ENCODE results near the gene GRIK1.

The GRIK1 gene

DNA sequence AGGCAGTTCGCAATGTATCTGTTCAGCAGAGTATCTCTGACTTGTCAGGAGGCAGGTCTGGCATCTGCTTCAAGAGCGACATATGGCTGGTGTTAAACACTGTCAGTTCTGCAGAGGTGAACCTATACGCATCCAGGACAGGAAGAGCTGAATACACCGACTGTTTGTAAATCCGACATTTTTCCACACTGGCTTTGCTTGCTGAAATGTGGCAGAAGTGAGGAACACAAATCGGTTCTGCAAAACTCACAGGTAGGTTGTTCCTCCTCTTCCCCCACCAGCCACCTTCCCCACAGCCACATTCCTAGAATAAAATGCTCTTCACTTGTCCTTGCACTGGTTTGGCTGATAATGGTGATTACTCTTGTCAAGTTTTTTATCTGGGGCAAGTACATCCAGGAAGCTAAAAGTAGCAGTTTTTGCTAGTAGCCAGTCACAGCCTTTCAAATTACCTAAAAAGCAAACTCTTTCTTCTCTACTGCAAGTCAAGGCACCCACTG, 289.2 kb downstream of the GRIK1 start:
- in situ Hi-C loops (cut with MboI; ENCODE audit: low sequenced_read_pairs), result no loop called here

DNA sequence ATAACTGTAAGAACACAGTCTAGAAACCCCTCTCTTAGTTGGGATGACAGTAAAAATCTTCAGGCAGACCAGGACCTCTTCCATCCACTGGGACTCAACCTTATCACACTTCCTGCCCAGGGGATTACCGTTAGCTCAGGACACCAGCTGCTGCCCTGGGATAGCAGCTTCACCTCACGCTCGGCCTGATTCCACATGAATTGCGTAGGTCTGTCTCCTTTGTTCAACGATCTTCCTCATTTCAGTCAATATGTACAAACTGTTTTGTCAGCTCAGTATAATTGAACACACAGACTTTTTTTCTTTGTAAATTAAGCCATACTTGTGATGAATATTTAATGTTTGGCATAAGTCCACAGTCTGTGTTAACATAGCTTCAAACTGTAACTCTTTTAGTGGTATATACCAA, 290.4 kb downstream of the GRIK1 start:
- in situ Hi-C loops (cut with MboI; ENCODE audit: low sequenced_read_pairs), result no loop called here

- in situ Hi-C loops (cut with MboI; ENCODE audit: low sequenced_read_pairs), result no loop called here
Measured at GRCh38 chr21:29648710-29649240, 291.0 kb downstream of the GRIK1 start.

GRCh38 chr21:29647353-29647781, 292.4 kb downstream of the GRIK1 start:
- in situ Hi-C loops (cut with MboI; ENCODE audit: low sequenced_read_pairs), result no loop called here

DNA sequence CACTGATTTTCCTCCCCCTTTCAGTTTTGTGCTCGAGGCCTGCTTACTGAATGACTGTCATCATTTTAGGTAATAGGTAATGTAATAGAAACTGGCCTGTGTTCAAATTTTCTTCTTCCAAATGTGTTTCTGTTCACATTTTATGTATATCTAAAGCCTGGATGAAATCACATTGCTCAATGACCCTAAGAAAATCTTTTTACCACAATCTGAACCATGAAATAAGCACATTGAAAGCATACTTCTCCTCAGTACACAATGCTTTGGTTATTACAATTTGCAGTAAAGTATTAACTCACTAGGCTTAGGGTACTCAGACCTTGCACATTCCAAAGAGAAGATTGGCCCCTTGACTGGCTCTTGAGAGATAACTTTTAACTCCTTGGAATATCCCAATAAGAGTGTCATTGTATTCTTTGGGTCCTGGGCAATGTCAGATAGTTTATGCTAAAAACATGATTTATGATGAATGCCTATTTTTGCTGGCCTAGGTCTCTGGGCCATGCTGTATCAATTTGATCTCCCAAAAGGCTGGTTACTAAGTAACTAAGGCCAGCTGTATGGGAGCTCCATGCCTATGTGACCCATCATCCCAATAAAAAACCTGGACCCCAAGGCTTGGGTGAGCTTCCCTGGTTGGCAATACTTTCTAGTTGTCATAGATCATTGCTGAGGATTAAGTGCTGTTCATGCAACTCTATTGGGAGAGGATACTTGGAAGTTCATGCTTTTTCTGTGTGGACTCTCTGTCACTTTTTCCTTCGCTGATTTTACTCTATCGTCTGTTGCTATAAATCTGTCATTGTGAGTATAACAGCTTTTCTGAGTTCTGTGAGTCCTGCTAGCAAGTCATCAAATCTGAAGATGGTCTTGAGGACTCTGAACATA, 293.9 kb downstream of the GRIK1 start:
- in situ Hi-C loops (cut with MboI; ENCODE audit: low sequenced_read_pairs), result no loop called here

GRCh38 chr21:29643289-29643688, 296.5 kb downstream of the GRIK1 start:
- in situ Hi-C loops (cut with MboI; ENCODE audit: low sequenced_read_pairs), result no loop called here

DNA sequence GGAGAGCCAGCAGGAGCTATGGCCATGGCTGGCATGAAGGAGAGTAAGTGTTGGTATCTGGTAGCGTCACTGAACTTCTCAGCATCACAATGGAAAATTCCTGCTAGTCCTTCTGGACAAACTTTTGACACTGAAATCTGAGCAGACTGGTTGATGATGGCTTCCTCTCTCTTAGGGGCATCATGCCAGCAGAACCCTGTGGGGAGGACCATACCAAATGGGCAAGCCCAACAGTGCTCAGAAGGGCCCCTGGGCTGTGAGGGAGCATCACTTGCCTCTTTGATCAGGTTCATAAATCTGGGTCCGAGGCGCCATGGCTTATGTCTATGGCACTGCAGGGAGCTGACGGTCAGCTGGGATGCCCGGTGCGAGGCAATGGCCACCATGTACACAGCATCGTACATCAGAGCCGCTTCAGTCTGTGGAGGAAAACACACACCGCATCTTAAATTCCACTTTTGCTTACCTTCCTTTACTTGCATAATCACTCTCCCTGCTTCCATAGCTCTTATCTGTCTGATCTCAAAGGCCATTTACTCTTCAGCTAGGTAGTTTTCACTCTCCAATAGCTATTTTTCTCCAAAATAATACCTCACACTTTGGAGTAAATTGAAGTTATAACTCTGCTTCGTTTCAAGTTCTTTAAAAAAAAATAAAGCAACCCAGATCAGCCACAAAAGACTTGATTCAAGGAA, 297.1 kb downstream of the GRIK1 start:
- in situ Hi-C loops (cut with MboI; ENCODE audit: low sequenced_read_pairs), result no loop called here

DNA sequence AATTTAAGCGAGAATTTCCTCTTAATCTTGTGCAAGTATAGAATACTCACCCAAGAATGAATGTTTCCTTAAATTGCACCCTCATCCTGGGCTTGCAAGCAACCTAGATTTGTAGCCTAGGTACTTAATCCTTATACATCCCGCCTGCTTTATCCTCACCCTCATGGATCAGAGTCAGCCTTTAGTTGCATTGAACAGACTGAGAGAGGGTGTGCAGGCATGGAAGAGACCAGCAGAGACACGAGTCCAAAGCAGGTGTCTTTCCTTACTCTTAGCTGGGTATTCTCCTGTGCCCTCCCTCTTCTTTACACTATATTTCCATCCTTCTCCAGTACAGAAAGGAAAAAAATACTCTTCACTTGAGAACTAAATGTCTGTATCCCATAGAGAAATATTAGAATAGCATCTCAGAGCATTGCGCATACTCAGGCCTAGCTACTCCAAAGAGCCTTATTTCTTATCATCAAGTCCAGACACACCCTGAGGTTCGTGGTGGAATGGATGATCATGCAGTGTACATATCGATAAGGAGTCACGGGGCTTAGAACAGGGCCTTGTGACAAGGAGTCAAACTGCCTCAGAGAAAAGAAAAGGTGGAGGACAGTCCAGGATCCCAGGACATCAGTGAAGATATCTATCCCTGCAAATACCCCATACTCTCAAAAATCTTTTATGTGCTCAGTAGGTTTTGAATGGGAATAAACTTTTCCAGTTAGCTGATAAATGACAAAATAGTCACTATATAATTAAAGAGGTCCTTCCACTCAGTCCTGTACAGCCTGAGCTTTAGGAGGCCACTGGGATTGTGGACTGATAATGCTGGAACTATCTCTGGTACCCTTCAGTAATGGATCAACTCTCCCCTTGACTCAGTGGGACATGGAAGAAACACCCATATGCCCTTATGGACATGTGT, 297.9 kb downstream of the GRIK1 start:
- in situ Hi-C loops (cut with MboI; ENCODE audit: low sequenced_read_pairs), result no loop called here

DNA sequence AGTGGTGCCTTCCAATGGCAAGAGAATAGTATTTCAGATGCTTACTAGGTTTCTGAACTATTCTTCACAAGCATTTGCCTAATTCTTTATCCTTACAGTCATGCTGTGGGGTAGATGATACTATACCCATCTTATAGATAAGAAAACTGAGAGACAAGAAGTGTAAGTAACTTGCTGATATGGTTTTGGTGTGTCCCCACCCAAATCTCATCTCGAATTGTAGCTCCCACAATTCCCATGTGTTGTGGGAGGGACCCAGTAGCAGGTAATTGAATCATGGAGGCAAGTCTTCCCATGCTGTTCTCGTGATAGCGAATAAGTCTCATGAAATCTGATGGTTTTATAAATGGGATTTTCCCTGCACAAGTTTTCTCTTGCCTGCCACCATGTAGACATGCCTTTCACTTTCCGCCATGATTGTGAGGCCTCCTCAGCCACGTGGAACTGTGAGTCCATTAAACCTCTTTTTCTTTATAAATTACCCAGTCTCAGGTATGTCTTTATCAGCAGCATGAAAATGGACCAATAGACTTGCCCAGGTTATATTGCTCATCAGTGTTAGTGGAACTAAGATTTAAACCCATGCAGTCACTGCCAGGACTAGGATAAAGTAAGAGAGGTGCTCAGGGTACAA, 298.7 kb downstream of the GRIK1 start:
- in situ Hi-C loops (cut with MboI; ENCODE audit: low sequenced_read_pairs), result no loop called here

DNA sequence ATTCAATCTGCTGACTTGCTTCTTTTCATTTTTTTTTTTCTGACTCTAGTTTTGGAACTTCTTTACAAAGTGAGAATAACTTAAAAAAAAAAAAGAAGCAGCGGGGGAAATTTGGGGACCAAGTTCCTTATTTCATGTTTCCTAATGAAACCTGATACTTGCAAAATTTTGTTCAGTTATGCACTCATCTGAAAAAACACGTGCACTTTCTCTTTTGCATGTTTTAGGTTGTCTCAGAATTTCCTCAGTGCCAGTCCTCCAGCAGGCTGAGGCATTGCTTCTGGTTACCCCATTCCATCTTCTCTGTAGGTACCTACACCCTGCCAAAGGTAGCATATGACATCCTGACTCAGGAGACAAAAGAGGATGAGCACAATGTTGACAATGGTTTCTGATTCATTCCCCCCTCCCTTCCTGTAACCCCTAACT, 299.7 kb downstream of the GRIK1 start:
- in situ Hi-C loops (cut with MboI; ENCODE audit: low sequenced_read_pairs), result no loop called here

- in situ Hi-C loops (cut with MboI; ENCODE audit: low sequenced_read_pairs), result loop anchor here (10.0 kb wide), 1 partner anchor 55 kb away; no protein-coding TSS in a partner anchor
Measured at GRCh38 chr21:29639366-29640079, 300.3 kb downstream of the GRIK1 start.

- in situ Hi-C loops (cut with MboI; ENCODE audit: low sequenced_read_pairs), result loop anchor here (10.0 kb wide), 1 partner anchor 56 kb away; no protein-coding TSS in a partner anchor
Measured at GRCh38 chr21:29638761-29639327, 301.0 kb downstream of the GRIK1 start.

DNA sequence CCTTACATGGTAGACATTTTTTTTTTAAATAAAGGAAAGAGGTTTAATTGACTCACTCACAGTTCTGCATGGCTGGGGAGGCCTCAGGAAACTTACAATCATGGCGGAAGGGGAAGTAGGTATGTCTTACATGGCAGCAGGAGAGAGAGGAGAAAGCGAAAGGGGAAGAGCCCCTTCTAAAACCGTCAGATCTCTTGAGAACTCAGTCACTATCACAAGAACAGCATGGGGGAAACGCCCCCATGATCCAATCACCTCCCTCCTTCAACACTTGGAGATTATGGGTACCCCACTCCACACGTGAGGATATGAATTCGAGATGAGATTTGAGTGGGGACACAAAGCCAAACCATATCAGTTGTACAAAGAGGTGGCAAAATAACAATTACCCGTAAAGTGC, 301.7 kb downstream of the GRIK1 start:
- in situ Hi-C loops (cut with MboI; ENCODE audit: low sequenced_read_pairs), result loop anchor here (10.0 kb wide), 1 partner anchor 57 kb away; no protein-coding TSS in a partner anchor

GRCh38 chr21:29637553-29637952, 302.2 kb downstream of the GRIK1 start:
- in situ Hi-C loops (cut with MboI; ENCODE audit: low sequenced_read_pairs), result loop anchor here (10.0 kb wide), 1 partner anchor 57 kb away; no protein-coding TSS in a partner anchor

GRCh38 chr21:29637134-29637533, 302.7 kb downstream of the GRIK1 start:
- in situ Hi-C loops (cut with MboI; ENCODE audit: low sequenced_read_pairs), result loop anchor here (10.0 kb wide), 1 partner anchor 58 kb away; no protein-coding TSS in a partner anchor

GRCh38 chr21:29634418-29634817, 305.4 kb downstream of the GRIK1 start:
- in situ Hi-C loops (cut with MboI; ENCODE audit: low sequenced_read_pairs), result loop anchor here (10.0 kb wide), 1 partner anchor 60 kb away; no protein-coding TSS in a partner anchor

GRCh38 chr21:29633756-29634155, 306.0 kb downstream of the GRIK1 start:
- in situ Hi-C loops (cut with MboI; ENCODE audit: low sequenced_read_pairs), result loop anchor here (10.0 kb wide), 1 partner anchor 61 kb away; no protein-coding TSS in a partner anchor

- in situ Hi-C loops (cut with MboI; ENCODE audit: low sequenced_read_pairs), result loop anchor here (10.0 kb wide), 1 partner anchor 64 kb away; no protein-coding TSS in a partner anchor
Measured at GRCh38 chr21:29630441-29630840, 309.4 kb downstream of the GRIK1 start.
